ENCODE results near the gene TNNI3K.
A peak's percentile ranks its signal among the peaks of the same experiment; 100 is the strongest.

Gene TNNI3K

GRCh38 chr1:74422421-74423292 lies 187.5 kb downstream of the TNNI3K start:
- 86% methylated on average over 3 of the region's 4 CpGs for WGBS (ENCODE audit: insufficient coverage)

GRCh38 chr1:74423471-74423870 lies 188.3 kb downstream of the TNNI3K start:
- Histone ChIP-seq H3K4me3 (ENCODE audit: control insufficient read depth in 1 of 7, extremely low read depth in 1 of 7, insufficient read depth in 4 of 7, low read depth in 2 of 7, low read length in 6 of 7) (no peak overlapping the region), H3K36me3 (ENCODE audit: control insufficient read depth in 4 of 4, insufficient read depth in 4 of 4, low read length in 3 of 4) (no peaks in the 10 kb centered on the region), H3K27me3 (replicated peaks in 2 of 5; ENCODE audit: control insufficient read depth in 4 of 5, insufficient read depth in 5 of 5, low read length in 4 of 5) (no peaks in the 10 kb centered on the region), H3K27ac (ENCODE audit: insufficient read depth in 1 of 2, low read depth in 1 of 2, low read length in 2 of 2, poor library complexity in 1 of 2, severe bottlenecking in 2 of 2) (no peak overlapping the region), H3K4me1 (ENCODE audit: control extremely low read depth in 1 of 4, control insufficient read depth in 4 of 4, insufficient read depth in 4 of 4, low read length in 3 of 4) (no peaks in the 10 kb centered on the region), H3K9me3 (ENCODE audit: control extremely low read depth in 1 of 5, control insufficient read depth in 4 of 5, insufficient read depth in 2 of 5, low read depth in 1 of 5, low read length in 4 of 5) (no peaks in the 10 kb centered on the region)
- ChIA-PET POLR2A (no interaction called here), CTCF (no interaction called here)
- WGBS (ENCODE audit: insufficient coverage), result no CpG with 5 or more reads among the region's 2 CpGs
- DNase-seq, result no peak

More at GRCh38 chr1:74422421-74423292, 187.5 kb downstream of the TNNI3K start:
- DNase-seq, result no peak
- CTCF ChIA-PET, result no interaction called here
- Histone ChIP-seq H3K4me1 (ENCODE audit: control extremely low read depth in 1 of 4, control insufficient read depth in 4 of 4, insufficient read depth in 4 of 4, low read length in 3 of 4) (no peaks in the 10 kb centered on the region), H3K27me3 (replicated peaks in 2 of 5; ENCODE audit: control insufficient read depth in 4 of 5, insufficient read depth in 5 of 5, low read length in 4 of 5) (no peaks in the 10 kb centered on the region), H3K4me3 (ENCODE audit: control insufficient read depth in 1 of 7, extremely low read depth in 1 of 7, insufficient read depth in 4 of 7, low read depth in 2 of 7, low read length in 6 of 7) (no peak overlapping the region), H3K9me3 (ENCODE audit: control extremely low read depth in 1 of 5, control insufficient read depth in 4 of 5, insufficient read depth in 2 of 5, low read depth in 1 of 5, low read length in 4 of 5) (no peaks in the 10 kb centered on the region), H3K27ac (ENCODE audit: insufficient read depth in 1 of 2, low read depth in 1 of 2, low read length in 2 of 2, poor library complexity in 1 of 2, severe bottlenecking in 2 of 2) (no peak overlapping the region), H3K36me3 (ENCODE audit: control insufficient read depth in 4 of 4, insufficient read depth in 4 of 4, low read length in 3 of 4) (no peaks in the 10 kb centered on the region)
- POLR2A ChIA-PET, result no interaction called here

DNA sequence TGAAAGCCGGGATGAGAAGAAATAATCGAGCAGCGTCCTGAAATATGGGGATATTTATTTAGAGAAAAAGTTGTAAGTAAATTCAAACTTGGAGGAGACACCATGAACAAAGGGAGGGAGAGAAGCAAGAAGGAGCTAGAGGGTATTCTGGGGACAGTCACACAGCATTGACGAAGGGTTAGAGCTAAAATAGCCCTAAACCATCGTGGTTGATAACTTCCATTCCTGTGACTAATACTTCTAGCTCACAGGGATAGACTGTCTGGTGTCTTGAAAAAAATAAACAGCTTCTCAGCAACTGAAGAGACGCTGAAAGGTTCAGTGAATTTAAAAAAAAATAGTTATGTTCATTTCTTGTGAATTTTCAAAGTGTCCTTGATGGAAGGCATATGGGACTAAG lies 190.5 kb downstream of the TNNI3K start:
- H3K27ac ChIP-seq (ENCODE audit: insufficient read depth in 1 of 2, low read depth in 1 of 2, low read length in 2 of 2, poor library complexity in 1 of 2, severe bottlenecking in 2 of 2), result no peak overlapping the region
- ChIA-PET POLR2A (no interaction called here), CTCF (interaction anchor here (1.0 kb wide), 1 partner anchor 569 kb away, joined by 3 read pairs; no protein-coding TSS in a partner anchor)
- H3K27me3 ChIP-seq (replicated peaks in 2 of 5; ENCODE audit: control insufficient read depth in 4 of 5, insufficient read depth in 5 of 5, low read length in 4 of 5), result no peaks in the 10 kb centered on the region
- H3K9me3 ChIP-seq (ENCODE audit: control extremely low read depth in 1 of 5, control insufficient read depth in 4 of 5, insufficient read depth in 2 of 5, low read depth in 1 of 5, low read length in 4 of 5), result no peaks in the 10 kb centered on the region
- no peaks in the 10 kb centered on the region for H3K36me3 ChIP-seq (ENCODE audit: control insufficient read depth in 4 of 4, insufficient read depth in 4 of 4, low read length in 3 of 4)
- WGBS (ENCODE audit: insufficient coverage), result 96% methylated on average over 5 of the region's 6 CpGs
- DNase-seq, result no peak
- H3K4me3 ChIP-seq (ENCODE audit: control insufficient read depth in 1 of 7, extremely low read depth in 1 of 7, insufficient read depth in 4 of 7, low read depth in 2 of 7, low read length in 6 of 7), result no peak overlapping the region
- no peaks in the 10 kb centered on the region for H3K4me1 ChIP-seq (ENCODE audit: control extremely low read depth in 1 of 4, control insufficient read depth in 4 of 4, insufficient read depth in 4 of 4, low read length in 3 of 4)

GRCh38 chr1:74426208-74426937 lies 191.2 kb downstream of the TNNI3K start:
- Histone ChIP-seq H3K4me3 (ENCODE audit: control insufficient read depth in 1 of 7, extremely low read depth in 1 of 7, insufficient read depth in 4 of 7, low read depth in 2 of 7, low read length in 6 of 7) (no peak overlapping the region), H3K27me3 (replicated peaks in 2 of 5; ENCODE audit: control insufficient read depth in 4 of 5, insufficient read depth in 5 of 5, low read length in 4 of 5) (no peaks in the 10 kb centered on the region), H3K27ac (ENCODE audit: insufficient read depth in 1 of 2, low read depth in 1 of 2, low read length in 2 of 2, poor library complexity in 1 of 2, severe bottlenecking in 2 of 2) (no peak overlapping the region), H3K4me1 (ENCODE audit: control extremely low read depth in 1 of 4, control insufficient read depth in 4 of 4, insufficient read depth in 4 of 4, low read length in 3 of 4) (no peaks in the 10 kb centered on the region), H3K9me3 (ENCODE audit: control extremely low read depth in 1 of 5, control insufficient read depth in 4 of 5, insufficient read depth in 2 of 5, low read depth in 1 of 5, low read length in 4 of 5) (no peaks in the 10 kb centered on the region), H3K36me3 (ENCODE audit: control insufficient read depth in 4 of 4, insufficient read depth in 4 of 4, low read length in 3 of 4) (no peaks in the 10 kb centered on the region)
- WGBS (ENCODE audit: insufficient coverage), result 89% methylated on average over 7 of the region's 7 CpGs
- CTCF ChIA-PET, result interaction anchor here (1.0 kb wide), 1 partner anchor 570 kb away, joined by 3 read pairs; no protein-coding TSS in a partner anchor
- POLR2A ChIA-PET, result no interaction called here
- peak in 1 of 3 donors; percentile 1 for DNase-seq

DNA sequence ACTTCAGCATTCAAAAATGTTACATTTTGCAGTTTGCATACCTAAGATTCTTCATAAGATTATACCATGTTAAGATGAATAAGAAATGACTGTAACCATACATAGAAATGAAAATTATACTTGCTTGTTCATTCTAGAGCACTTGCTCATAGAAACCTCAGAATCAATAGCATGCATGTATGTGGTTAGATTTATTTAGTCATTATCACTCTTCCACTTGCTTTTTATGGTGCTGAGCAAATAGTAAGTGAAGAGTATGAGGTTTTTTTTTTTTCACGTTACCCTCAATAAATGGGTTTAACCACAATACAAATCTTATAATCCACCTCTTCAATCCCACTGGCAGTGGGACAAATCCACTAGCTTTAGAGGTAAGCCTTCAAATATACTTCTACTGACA lies 192.5 kb downstream of the TNNI3K start:
- no peak for DNase-seq
- ChIA-PET CTCF (no interaction called here), POLR2A (no interaction called here)
- no peak overlapping the region for H3K27ac ChIP-seq (ENCODE audit: insufficient read depth in 1 of 2, low read depth in 1 of 2, low read length in 2 of 2, poor library complexity in 1 of 2, severe bottlenecking in 2 of 2)
- H3K27me3 ChIP-seq (replicated peaks in 2 of 5; ENCODE audit: control insufficient read depth in 4 of 5, insufficient read depth in 5 of 5, low read length in 4 of 5), result no peaks in the 10 kb centered on the region
- H3K9me3 ChIP-seq (ENCODE audit: control extremely low read depth in 1 of 5, control insufficient read depth in 4 of 5, insufficient read depth in 2 of 5, low read depth in 1 of 5, low read length in 4 of 5), result no peaks in the 10 kb centered on the region
- H3K36me3 ChIP-seq (ENCODE audit: control insufficient read depth in 4 of 4, insufficient read depth in 4 of 4, low read length in 3 of 4), result no peaks in the 10 kb centered on the region
- no peaks in the 10 kb centered on the region for H3K4me1 ChIP-seq (ENCODE audit: control extremely low read depth in 1 of 4, control insufficient read depth in 4 of 4, insufficient read depth in 4 of 4, low read length in 3 of 4)
- H3K4me3 ChIP-seq (ENCODE audit: control insufficient read depth in 1 of 7, extremely low read depth in 1 of 7, insufficient read depth in 4 of 7, low read depth in 2 of 7, low read length in 6 of 7), result no peak overlapping the region
- no CpG with 5 or more reads among the region's 1 CpG for WGBS (ENCODE audit: insufficient coverage)

DNA sequence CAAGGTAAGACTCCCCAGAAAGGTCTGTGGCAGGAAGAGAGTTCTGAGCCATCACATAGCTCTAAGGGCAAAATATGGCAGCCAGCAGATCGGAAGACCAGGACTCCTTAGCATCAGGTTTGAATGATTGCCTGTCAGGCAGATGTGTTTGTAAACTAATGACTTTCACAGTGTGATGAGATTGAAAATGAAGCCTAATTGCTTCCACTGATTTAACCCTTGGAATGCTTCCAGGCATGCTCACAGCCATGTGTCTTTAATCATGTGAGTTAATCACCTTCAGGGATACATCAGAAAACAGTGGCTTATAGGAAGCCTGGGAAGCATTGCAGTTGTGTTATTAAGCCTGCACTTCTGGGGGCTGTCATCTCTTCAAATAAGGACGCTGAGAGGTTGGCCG lies 194.4 kb downstream of the TNNI3K start:
- Histone ChIP-seq H3K9me3 (ENCODE audit: control extremely low read depth in 1 of 5, control insufficient read depth in 4 of 5, insufficient read depth in 2 of 5, low read depth in 1 of 5, low read length in 4 of 5) (no peaks in the 10 kb centered on the region), H3K27me3 (replicated peaks in 2 of 5; ENCODE audit: control insufficient read depth in 4 of 5, insufficient read depth in 5 of 5, low read length in 4 of 5) (no peaks in the 10 kb centered on the region), H3K27ac (ENCODE audit: insufficient read depth in 1 of 2, low read depth in 1 of 2, low read length in 2 of 2, poor library complexity in 1 of 2, severe bottlenecking in 2 of 2) (no peak overlapping the region), H3K4me1 (ENCODE audit: control extremely low read depth in 1 of 4, control insufficient read depth in 4 of 4, insufficient read depth in 4 of 4, low read length in 3 of 4) (no peaks in the 10 kb centered on the region), H3K36me3 (ENCODE audit: control insufficient read depth in 4 of 4, insufficient read depth in 4 of 4, low read length in 3 of 4) (no peaks in the 10 kb centered on the region), H3K4me3 (ENCODE audit: control insufficient read depth in 1 of 7, extremely low read depth in 1 of 7, insufficient read depth in 4 of 7, low read depth in 2 of 7, low read length in 6 of 7) (no peak overlapping the region)
- 75% methylated on average over 1 of the region's 3 CpGs for WGBS (ENCODE audit: insufficient coverage)
- CTCF ChIA-PET, result no interaction called here
- POLR2A ChIA-PET, result interaction anchor here (0.8 kb wide), 1 partner anchor 151 kb away, joined by 3 read pairs; no protein-coding TSS in a partner anchor
- no peak for DNase-seq

GRCh38 chr1:74430342-74430934 lies 195.3 kb downstream of the TNNI3K start:
- H3K9me3 ChIP-seq (ENCODE audit: control extremely low read depth in 1 of 5, control insufficient read depth in 4 of 5, insufficient read depth in 2 of 5, low read depth in 1 of 5, low read length in 4 of 5), result no peaks in the 10 kb centered on the region
- CTCF ChIA-PET, result no interaction called here
- H3K27me3 ChIP-seq (replicated peaks in 2 of 5; ENCODE audit: control insufficient read depth in 4 of 5, insufficient read depth in 5 of 5, low read length in 4 of 5), result no peaks in the 10 kb centered on the region
- no peaks in the 10 kb centered on the region for H3K4me1 ChIP-seq (ENCODE audit: control extremely low read depth in 1 of 4, control insufficient read depth in 4 of 4, insufficient read depth in 4 of 4, low read length in 3 of 4)
- H3K27ac ChIP-seq (ENCODE audit: insufficient read depth in 1 of 2, low read depth in 1 of 2, low read length in 2 of 2, poor library complexity in 1 of 2, severe bottlenecking in 2 of 2), result no peak overlapping the region
- no peak overlapping the region for H3K4me3 ChIP-seq (ENCODE audit: control insufficient read depth in 1 of 7, extremely low read depth in 1 of 7, insufficient read depth in 4 of 7, low read depth in 2 of 7, low read length in 6 of 7)
- no peak for DNase-seq
- 93% methylated on average over 3 of the region's 4 CpGs for WGBS (ENCODE audit: insufficient coverage)
- POLR2A ChIA-PET, result no interaction called here
- H3K36me3 ChIP-seq (ENCODE audit: control insufficient read depth in 4 of 4, insufficient read depth in 4 of 4, low read length in 3 of 4), result no peaks in the 10 kb centered on the region
